Neural progenitor cell (in vitro differentiated cells): ENCODE results near the gene CCDC106. TPM values are rescaled to one million over a fixed set of nuclear protein-coding genes. Genes with fewer than 3 reads are reported as not detected.

Source experiments
- DNase-seq: peaks from one replicate; pipeline ENCODE4 v3.0.0-alpha.2; 2016; ENCODE audit warnings: low spot score
- H2AFZ ChIP-seq: fragments of 200-600 bp; sonication (generic); replicated peaks from 2 replicates; pipeline ENCODE4 v1.6.1; 2016; ENCODE audit warnings: antibody characterized with exemption
- H3F3A ChIP-seq: fragments of 200-600 bp; sonication (generic); 2 replicates; pipeline ENCODE4 v1.6.1; 2016; ENCODE audit warnings: antibody characterized with exemption, low read depth
- H3K27ac ChIP-seq: fragments of 200-600 bp; sonication (generic); 2 replicates; pipeline ENCODE4 v1.5.1; 2016; ENCODE audit warnings: mild to moderate bottlenecking
- H3K27me3 ChIP-seq: fragments of 200-600 bp; sonication (generic); 2 replicates; pipeline ENCODE4 v1.6.1; 2016; ENCODE audit warnings: mild to moderate bottlenecking, moderate library complexity
- H3K36me3 ChIP-seq: fragments of 200-600 bp; sonication (generic); 2 replicates; pipeline ENCODE4 v1.5.1; 2016
- H3K4me1 ChIP-seq: fragments of 200-600 bp; sonication (generic); 2 replicates; pipeline ENCODE4 v1.6.1; 2016; ENCODE audit warnings: mixed run types
- H3K4me2 ChIP-seq: fragments of 200-600 bp; sonication (generic); 2 replicates; pipeline ENCODE4 v1.6.1; 2016
- H3K4me3 ChIP-seq: fragments of 200-600 bp; sonication (generic); 2 replicates; pipeline ENCODE4 v1.5.1; 2016
- H3K79me2 ChIP-seq: fragments of 200-600 bp; sonication (generic); 2 replicates; pipeline ENCODE4 v1.6.1; 2016; ENCODE audit warnings: low read depth
- H3K9ac ChIP-seq: fragments of 200-600 bp; sonication (generic); 2 replicates; pipeline ENCODE4 v1.6.1; 2016
- H3K9me3 ChIP-seq: fragments of 200-600 bp; sonication (generic); 2 replicates; pipeline ENCODE4 v1.5.1; 2016; ENCODE audit warnings: low read depth
- H4K20me1 ChIP-seq: fragments of 200-600 bp; sonication (generic); 2 replicates; pipeline ENCODE4 v1.6.1; 2016; ENCODE audit warnings: low read depth
- H3K27ac Mint-ChIP-seq: 3 replicates; pipeline ENCODE4 v1.8.0; 2021; ENCODE audit warnings: mixed read lengths
- H3K27me3 Mint-ChIP-seq: 2 replicates; pipeline ENCODE4 v1.8.0; 2022; ENCODE audit warnings: low read depth, mild to moderate bottlenecking, inconsistent platforms, moderate library complexity, mixed read lengths; ENCODE audit not compliant: insufficient read depth
- H3K36me3 Mint-ChIP-seq: 3 replicates; pipeline ENCODE4 v1.8.0; 2021; ENCODE audit warnings: mixed read lengths
- H3K4me1 Mint-ChIP-seq: 3 replicates; pipeline ENCODE4 v1.8.0; 2021; ENCODE audit warnings: mixed read lengths
- H3K4me3 Mint-ChIP-seq: 3 replicates; pipeline ENCODE4 v1.8.0; 2021; ENCODE audit warnings: mild to moderate bottlenecking, moderate library complexity, mixed read lengths
- H3K9me3 Mint-ChIP-seq: 3 replicates; pipeline ENCODE4 v1.8.0; 2020; ENCODE audit warnings: mixed read lengths
- CTCF ChIP-seq: fragments of 200-600 bp; sonication (generic); IDR thresholded peaks from 2 replicates; pipeline ENCODE4 v1.5.1; 2017; ENCODE audit warnings: antibody characterized with exemption, mild to moderate bottlenecking
- EZH2 ChIP-seq: fragments of 200-600 bp; sonication (generic); IDR thresholded peaks from 2 replicates; pipeline ENCODE4 v1.6.1; 2017; ENCODE audit warnings: antibody characterized with exemption, mild to moderate bottlenecking, moderate library complexity
- EZH2phosphoT487 ChIP-seq: fragments of 200-600 bp; sonication (generic); IDR thresholded peaks from 2 replicates; pipeline ENCODE4 v1.6.1; 2017; ENCODE audit warnings: antibody characterized with exemption
- total RNA-seq: library from RNA; depleted of rRNA; stranded (reverse); fragments of >200 nt; gene quantifications from 2 replicates; pipeline ENCODE4 v1.2.3, GENCODE V29; 2015; ENCODE audit warnings: low replicate concordance

Gene CCDC106
- total RNA-seq, 1 donor from 2014 or later = 7.6 TPM

- no peaks in the 10 kb centered on the region for H3K36me3 ChIP-seq
- H3K36me3 Mint-ChIP-seq = peaks cover 3% of the 10 kb centered on the region
Measured at GRCh38 chr19:55689411-55690108, 41.5 kb downstream of the CCDC106 start.

GRCh38 chr19:55690109-55690768, 42.2 kb downstream of the CCDC106 start:
- Mint-ChIP-seq H3K27ac (no peak overlapping the region), H3K4me1 (no peaks in the 10 kb centered on the region), H3K27me3 (no peaks in the 10 kb centered on the region), H3K36me3 (peaks cover 3% of the 10 kb centered on the region), H3K4me3 (no peak overlapping the region), H3K9me3 (no peaks in the 10 kb centered on the region)
- H4K20me1 ChIP-seq = peaks cover 12% of the 10 kb centered on the region
- no peaks in the 10 kb centered on the region for H3F3A ChIP-seq
- no peaks in the 10 kb centered on the region for H3K9me3 ChIP-seq
- TF ChIP-seq CTCF (no peak), EZH2phosphoT487 (no peak), EZH2 (no peak)
- no peak overlapping the region for H3K27ac ChIP-seq
- no peaks in the 10 kb centered on the region for H3K36me3 ChIP-seq
- no peak overlapping the region for H3K4me2 ChIP-seq
- DNase-seq = no peak
- H3K4me1 ChIP-seq = no peaks in the 10 kb centered on the region
- no peaks in the 10 kb centered on the region for H3K27me3 ChIP-seq
- H3K9ac ChIP-seq = no peak overlapping the region
- no peak overlapping the region for H2AFZ ChIP-seq
- no peak overlapping the region for H3K4me3 ChIP-seq
- no peaks in the 10 kb centered on the region for H3K79me2 ChIP-seq

More at GRCh38 chr19:55689411-55690108, 41.5 kb downstream of the CCDC106 start:
- H3K4me1 ChIP-seq = no peaks in the 10 kb centered on the region
- no peak overlapping the region for H3K4me2 ChIP-seq
- peaks cover 12% of the 10 kb centered on the region for H4K20me1 ChIP-seq
- no peaks in the 10 kb centered on the region for H3K9me3 ChIP-seq
- H3K27me3 Mint-ChIP-seq = no peaks in the 10 kb centered on the region
- no peak for DNase-seq
- H3F3A ChIP-seq = no peaks in the 10 kb centered on the region
- H3K9me3 Mint-ChIP-seq = no peaks in the 10 kb centered on the region
- no peaks in the 10 kb centered on the region for H3K79me2 ChIP-seq
- no peak overlapping the region for H3K9ac ChIP-seq
- no peaks in the 10 kb centered on the region for H3K27me3 ChIP-seq
- no peak overlapping the region for H2AFZ ChIP-seq
- no peaks in the 10 kb centered on the region for H3K4me1 Mint-ChIP-seq
- no peak overlapping the region for H3K4me3 Mint-ChIP-seq
- no peak overlapping the region for H3K27ac ChIP-seq
- H3K4me3 ChIP-seq = no peak overlapping the region
- no peak for TF ChIP-seq CTCF
- TF ChIP-seq EZH2phosphoT487 = no peak
- TF ChIP-seq EZH2 = no peak
- H3K27ac Mint-ChIP-seq = no peak overlapping the region

DNA sequence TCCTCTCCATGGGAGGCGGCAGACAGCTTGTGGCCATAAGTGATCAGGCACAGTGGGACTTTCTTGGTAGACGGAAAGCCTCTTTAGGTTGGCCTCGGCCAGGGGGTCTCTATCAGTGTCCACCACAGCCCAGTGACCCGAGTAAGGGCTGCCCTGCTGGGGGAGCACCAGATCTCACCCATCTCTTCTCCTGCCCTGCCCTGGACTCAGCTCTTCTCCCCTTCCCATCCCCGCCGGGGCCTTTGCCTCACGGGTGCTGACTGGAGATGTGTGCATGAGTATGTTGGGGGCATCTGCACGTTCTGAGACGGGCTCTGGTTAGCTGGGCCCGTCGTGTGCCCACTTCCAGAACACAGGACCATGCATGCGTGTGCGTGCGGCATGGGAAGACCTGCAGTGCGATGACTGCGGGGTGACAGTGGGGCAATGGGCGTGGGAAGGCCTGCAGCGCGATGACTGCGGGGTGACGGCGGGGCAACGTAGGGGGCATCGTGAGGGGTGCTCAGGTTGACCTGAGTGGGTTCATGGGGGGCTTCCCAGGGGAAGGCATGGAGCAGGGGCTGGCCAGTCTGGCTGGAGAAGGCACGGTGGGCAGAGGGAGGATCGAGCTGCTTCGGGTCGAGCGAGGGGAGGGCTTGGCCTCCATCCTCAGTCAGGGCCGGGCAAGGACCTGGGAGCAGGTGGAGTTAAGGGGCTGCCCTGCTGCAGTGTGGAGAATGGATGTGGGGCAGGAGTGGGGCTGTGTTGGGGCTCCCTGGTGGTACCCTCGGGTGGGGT, 42.9 kb downstream of the CCDC106 start:
- no peak overlapping the region for H3K27ac ChIP-seq
- no peaks in the 10 kb centered on the region for H3K79me2 ChIP-seq
- H3K27me3 ChIP-seq = no peaks in the 10 kb centered on the region
- no peak overlapping the region for H2AFZ ChIP-seq
- no peaks in the 10 kb centered on the region for H3F3A ChIP-seq
- Mint-ChIP-seq H3K36me3 (peaks cover 3% of the 10 kb centered on the region), H3K9me3 (no peaks in the 10 kb centered on the region), H3K4me3 (no peak overlapping the region), H3K27me3 (no peaks in the 10 kb centered on the region), H3K27ac (no peak overlapping the region), H3K4me1 (no peaks in the 10 kb centered on the region)
- no peak overlapping the region for H3K9ac ChIP-seq
- H3K4me1 ChIP-seq = no peaks in the 10 kb centered on the region
- no peaks in the 10 kb centered on the region for H3K36me3 ChIP-seq
- no peak for DNase-seq
- no peak overlapping the region for H3K4me3 ChIP-seq
- no peak overlapping the region for H3K4me2 ChIP-seq
- peaks cover 8% of the 10 kb centered on the region for H4K20me1 ChIP-seq
- H3K9me3 ChIP-seq = no peaks in the 10 kb centered on the region
- TF ChIP-seq CTCF (no peak), EZH2phosphoT487 (no peak), EZH2 (no peak)
